Measurements from ENCODE around the gene USP9X. TPM values are rescaled to one million over a fixed set of nuclear protein-coding genes. Genes with fewer than 3 reads are reported as not detected.

USP9X gene
- total RNA-seq, 1 experiment from 2014 or later, result 78.9 TPM

DNA sequence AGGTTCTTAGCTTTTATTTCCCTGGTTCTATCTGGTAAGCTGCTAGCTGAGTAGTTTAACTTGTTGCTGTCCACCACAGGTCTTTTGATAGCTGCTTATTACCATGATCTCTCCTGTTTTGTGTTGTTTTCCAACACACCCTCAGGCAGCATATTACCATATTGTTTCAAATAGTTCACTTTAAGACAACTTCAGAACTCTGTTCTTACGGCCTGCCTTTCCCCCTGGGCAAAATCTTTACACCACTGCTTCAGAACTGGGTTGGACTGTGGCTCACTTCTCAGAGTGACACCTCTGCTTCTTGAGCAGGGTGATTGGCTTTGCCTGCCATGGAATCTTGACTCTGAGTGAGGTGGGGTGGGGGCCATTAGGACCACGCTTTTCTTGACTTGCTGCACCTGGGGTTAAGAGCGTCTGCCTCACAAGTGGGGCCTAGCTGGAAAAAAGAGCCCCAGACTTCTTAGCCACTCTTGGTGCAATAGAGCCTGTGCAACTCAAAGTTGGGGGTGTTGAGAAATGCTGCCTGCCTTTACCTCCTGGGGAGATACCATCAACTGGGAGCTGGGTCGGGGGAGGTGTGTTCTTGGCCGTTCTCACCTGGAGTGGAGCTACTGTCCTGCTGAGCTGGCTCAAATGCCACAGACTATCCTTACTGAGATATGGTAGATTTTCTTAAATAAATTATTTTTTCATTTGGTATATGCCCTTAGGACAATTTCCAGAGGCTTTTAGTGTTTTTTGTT is 23.4 kb downstream of the USP9X start:
- in situ Hi-C loops (cut with HindIII; ENCODE audit: low pct_unique_long_range_greater_than_20kb, low sequenced_read_pairs), result loop anchor here (10.0 kb wide), 1 partner anchor 84 kb away; no protein-coding TSS in a partner anchor
- no peak for DNase-seq (ENCODE audit: low read depth, low spot score)

DNA sequence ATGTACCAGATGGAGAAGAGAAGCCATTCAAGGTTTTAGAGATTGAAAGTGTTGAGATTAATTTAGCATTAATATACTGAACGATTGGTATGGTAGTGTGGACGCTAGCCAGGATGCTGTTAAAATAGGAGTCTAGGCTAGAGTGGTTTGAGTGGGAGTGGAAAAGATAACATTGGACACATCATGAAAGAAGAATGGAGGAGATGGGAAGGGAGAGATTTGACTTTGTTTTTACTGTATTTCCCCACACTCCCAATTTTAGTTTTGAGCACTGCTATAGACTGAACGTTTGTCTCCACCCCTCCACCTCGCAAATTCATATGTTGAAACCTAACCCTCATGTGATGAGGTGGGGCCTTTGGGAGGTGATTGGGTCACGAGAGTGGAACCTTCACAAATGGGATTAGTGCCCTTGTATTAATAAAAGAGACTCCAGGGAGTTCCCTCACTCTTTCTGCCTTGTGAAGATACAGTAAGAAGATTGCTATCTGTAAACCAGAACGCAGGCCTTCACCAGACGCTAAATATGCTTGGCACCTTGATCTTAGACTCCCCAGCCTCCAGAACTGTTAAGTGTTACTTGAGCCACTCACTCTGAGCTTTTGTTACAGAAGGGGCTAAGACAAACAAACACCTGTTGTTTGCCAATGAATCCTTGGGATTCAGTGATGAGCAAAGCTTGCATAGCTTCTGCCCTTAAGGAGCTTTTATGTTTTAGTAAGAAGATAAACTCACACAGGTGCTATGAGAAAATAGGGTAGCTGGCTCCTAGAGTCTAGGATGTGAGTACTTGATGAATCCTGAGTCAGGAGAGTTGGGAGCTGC is 25.8 kb downstream of the USP9X start:
- in situ Hi-C loops (cut with HindIII; ENCODE audit: low pct_unique_long_range_greater_than_20kb, low sequenced_read_pairs), result loop anchor here (10.0 kb wide), 1 partner anchor 226 kb away; no protein-coding TSS in a partner anchor
- DNase-seq (ENCODE audit: low read depth, low spot score), result no peak

DNA sequence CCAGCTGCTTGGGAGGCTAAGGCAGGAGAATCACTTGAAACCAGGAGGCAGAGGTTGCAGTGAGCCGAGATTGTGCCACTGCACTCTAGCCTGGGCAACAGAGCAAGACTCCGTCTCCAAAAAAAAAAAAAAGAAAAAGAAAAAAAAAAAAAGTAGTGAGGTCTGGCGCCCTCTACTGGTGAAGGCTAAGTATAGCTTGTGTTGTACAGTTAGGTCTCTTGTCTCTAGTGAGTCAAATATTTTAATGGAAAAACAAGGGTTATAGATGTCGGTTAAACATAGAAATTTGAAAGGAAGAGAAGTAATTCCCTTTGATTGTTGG is 29.8 kb downstream of the USP9X start:
- peak; percentile 47 for DNase-seq (ENCODE audit: low read depth, low spot score)
- in situ Hi-C loops (cut with HindIII; ENCODE audit: low pct_unique_long_range_greater_than_20kb, low sequenced_read_pairs), result loop anchor here (10.0 kb wide), 1 partner anchor 230 kb away; no protein-coding TSS in a partner anchor

GRCh38 chrX:41116948-41117347 is 31.7 kb downstream of the USP9X start:
- in situ Hi-C loops (cut with HindIII; ENCODE audit: low pct_unique_long_range_greater_than_20kb, low sequenced_read_pairs), result loop anchor here (10.0 kb wide), 1 partner anchor 232 kb away; no protein-coding TSS in a partner anchor
- no peak for DNase-seq (ENCODE audit: low read depth, low spot score)

DNA sequence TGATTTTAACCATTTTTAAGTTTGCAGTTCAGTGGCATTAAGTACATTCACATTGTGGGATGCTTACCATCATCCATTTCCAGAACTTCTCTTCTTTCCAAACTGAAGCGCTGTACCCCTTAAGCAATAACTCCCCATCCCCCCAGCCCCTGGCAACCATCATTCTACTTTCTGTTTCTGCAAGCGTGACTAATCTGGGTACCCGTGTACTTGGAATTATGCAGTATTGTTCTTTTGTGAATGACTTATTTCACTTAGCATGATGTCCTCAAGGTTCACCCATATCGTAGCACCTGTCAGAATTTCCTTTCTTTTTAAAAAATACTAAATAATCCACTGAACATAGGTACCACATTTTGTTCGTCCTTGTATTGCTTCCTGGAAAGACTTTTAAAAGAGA is 32.9 kb downstream of the USP9X start:
- DNase-seq (ENCODE audit: low read depth, low spot score), result no peak
- in situ Hi-C loops (cut with HindIII; ENCODE audit: low pct_unique_long_range_greater_than_20kb, low sequenced_read_pairs), result loop anchor here (10.0 kb wide), 1 partner anchor 233 kb away; no protein-coding TSS in a partner anchor

GRCh38 chrX:41119803-41120202 is 34.6 kb downstream of the USP9X start:
- in situ Hi-C loops (cut with HindIII; ENCODE audit: low pct_unique_long_range_greater_than_20kb, low sequenced_read_pairs), result loop anchor here (10.0 kb wide), 1 partner anchor 235 kb away; no protein-coding TSS in a partner anchor
- no peak for DNase-seq (ENCODE audit: low read depth, low spot score)

DNA sequence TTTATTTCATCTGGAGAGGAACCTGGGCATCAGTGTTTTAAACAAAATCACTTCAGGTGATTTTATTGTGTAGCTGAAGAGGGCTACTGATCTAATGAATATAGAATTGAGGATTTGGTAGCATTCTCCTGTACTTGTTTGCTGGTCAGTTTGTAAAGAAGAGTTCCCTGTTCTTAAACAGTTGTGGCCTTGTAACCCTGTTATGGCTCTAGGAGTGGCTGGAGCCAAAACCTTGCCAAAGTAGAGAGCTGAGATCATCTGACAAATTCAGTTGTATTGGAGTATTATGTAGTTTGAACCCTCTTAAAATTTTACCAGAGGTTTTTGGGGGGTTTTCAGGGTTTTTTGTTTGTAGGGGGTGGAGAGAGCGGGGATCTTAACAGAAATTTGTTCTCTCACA is 36.5 kb downstream of the USP9X start:
- in situ Hi-C loops (cut with HindIII; ENCODE audit: low pct_unique_long_range_greater_than_20kb, low sequenced_read_pairs), result no loop called here
- no peak for DNase-seq (ENCODE audit: low read depth, low spot score)

DNA sequence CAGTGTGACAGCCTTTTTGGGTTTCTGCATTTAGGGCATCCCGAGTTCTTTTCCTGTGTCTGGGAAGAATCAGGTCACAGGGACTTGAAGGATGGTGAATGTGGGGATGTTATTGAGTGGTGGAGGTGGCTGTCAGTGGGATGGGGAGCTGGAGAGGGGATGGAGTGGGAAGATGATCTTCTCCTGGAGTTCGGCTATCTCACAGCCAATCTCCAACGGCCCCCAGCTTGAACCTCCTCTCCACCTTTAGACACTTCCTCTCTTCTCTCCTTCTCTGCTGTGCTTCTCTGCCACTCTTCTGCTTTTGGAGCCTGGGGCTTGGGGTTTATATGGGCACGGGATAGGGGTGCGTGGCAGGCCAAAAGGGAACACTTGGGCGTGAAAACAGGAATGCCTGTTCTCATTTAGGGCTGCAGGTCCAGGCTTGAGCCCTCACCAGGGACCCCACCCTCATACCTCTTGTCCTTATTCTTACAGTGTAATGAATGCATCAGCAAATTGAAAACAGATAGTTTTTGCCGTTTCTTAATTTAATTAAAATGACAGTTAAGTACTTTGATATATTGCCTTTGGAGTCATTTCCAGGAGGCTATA is 37.5 kb downstream of the USP9X start:
- in situ Hi-C loops (cut with HindIII; ENCODE audit: low pct_unique_long_range_greater_than_20kb, low sequenced_read_pairs), result no loop called here
- no peak for DNase-seq (ENCODE audit: low read depth, low spot score)

- no peak for DNase-seq (ENCODE audit: low read depth, low spot score)
- in situ Hi-C loops (cut with HindIII; ENCODE audit: low pct_unique_long_range_greater_than_20kb, low sequenced_read_pairs), result no loop called here
These were observed 42.4 kb downstream of the USP9X start for GRCh38 chrX:41127477-41128192.

DNA sequence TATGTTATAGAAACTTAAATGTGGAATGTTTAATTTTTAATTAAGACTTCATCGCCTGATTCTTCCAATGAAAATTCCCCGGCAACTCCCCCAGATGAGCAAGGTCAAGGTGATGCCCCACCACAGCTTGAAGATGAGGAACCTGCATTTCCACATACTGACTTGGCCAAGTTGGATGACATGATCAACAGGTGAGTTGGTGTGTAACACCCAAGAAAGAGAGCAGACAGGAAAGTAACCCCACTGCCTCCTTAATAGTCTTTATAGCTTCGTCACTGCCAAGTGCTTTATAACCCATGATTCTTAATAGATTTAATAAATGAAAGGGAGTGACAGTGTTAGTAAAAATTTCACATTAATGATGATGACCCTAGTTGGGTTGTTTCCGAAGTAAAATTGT is 43.7 kb downstream of the USP9X start:
- in situ Hi-C loops (cut with HindIII; ENCODE audit: low pct_unique_long_range_greater_than_20kb, low sequenced_read_pairs), result no loop called here
- no peak for DNase-seq (ENCODE audit: low read depth, low spot score)

GRCh38 chrX:41131766-41132165 is 46.5 kb downstream of the USP9X start:
- in situ Hi-C loops (cut with HindIII; ENCODE audit: low pct_unique_long_range_greater_than_20kb, low sequenced_read_pairs), result no loop called here
- no peak for DNase-seq (ENCODE audit: low read depth, low spot score)

GRCh38 chrX:41133551-41133950 is 48.3 kb downstream of the USP9X start:
- DNase-seq (ENCODE audit: low read depth, low spot score), result no peak
- in situ Hi-C loops (cut with HindIII; ENCODE audit: low pct_unique_long_range_greater_than_20kb, low sequenced_read_pairs), result no loop called here

DNA sequence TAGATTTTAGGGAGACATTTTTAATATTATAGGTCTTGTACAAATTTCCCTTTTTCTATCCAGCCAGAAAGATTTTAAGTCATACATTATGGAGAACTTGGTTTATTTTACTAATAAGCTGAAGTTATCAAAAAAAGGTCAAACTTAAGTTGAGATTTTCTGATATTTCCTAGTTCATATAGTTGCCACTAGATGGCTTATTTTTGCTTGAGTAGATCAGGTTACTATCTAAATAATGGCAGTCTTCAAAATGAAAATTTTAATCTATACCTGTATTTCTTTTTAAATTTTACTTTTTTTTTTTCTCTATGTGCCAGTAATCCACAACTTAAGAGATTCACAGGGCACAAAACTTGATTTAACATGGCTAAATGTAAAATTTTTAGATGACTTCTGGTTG is 52.3 kb downstream of the USP9X start:
- in situ Hi-C loops (cut with HindIII; ENCODE audit: low pct_unique_long_range_greater_than_20kb, low sequenced_read_pairs), result no loop called here
- DNase-seq (ENCODE audit: low read depth, low spot score), result peak; percentile 27

GRCh38 chrX:41142130-41142910 is 57.1 kb downstream of the USP9X start:
- no peak for DNase-seq (ENCODE audit: low read depth, low spot score)
- in situ Hi-C loops (cut with HindIII; ENCODE audit: low pct_unique_long_range_greater_than_20kb, low sequenced_read_pairs), result no loop called here

DNA sequence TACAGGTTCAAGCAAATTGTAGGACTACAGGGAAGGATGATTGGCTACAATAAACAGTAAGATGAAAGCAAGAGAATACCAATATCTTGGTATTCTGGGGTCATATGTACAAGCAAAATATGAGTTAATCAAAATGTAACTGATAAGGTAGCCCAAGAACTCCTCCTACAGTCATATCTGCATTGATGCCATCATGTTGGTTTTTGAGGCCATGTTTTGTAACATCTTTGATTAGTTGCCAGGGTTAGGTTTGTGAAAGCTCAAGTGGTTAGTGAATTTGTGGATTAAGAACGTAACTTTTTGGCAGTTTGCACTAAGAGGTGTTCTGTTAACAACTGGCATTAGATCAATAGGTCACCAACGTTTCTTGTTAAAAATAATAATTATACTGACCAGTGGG is 59.6 kb downstream of the USP9X start:
- no peak for DNase-seq (ENCODE audit: low read depth, low spot score)
- in situ Hi-C loops (cut with HindIII; ENCODE audit: low pct_unique_long_range_greater_than_20kb, low sequenced_read_pairs), result no loop called here

DNA sequence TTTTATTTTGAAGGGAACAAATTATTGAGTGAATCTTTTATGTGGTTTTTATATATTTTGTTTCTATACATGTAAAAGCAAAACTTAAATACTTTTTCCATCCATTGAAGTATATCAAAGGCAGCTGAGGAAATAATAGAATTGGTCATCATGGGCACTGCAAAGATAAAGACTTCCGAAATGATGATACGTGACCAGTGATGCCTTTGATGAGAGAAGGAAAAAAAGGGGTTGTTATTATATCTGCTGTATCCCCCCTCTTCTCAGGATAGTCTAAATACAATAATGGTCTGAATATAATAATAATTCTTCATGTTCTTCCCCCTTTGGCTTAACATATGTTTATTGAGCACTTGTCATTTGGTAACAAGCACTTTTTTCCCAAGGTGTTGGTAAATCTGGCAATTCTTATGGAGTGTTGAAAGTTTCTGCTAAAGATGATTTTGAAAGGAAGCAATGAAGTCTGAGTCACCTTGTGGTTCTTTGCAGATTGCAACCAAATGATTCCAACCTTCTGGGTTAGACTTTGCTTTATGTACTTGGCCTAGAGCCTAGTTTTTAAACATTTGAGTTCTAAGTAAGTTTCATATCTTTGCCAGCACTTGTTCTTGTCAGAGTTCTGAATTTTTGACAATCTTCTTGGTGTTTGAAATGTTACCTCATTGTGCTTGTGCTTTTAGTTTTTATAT is 60.8 kb downstream of the USP9X start:
- DNase-seq (ENCODE audit: low read depth, low spot score), result peak; percentile 1
- in situ Hi-C loops (cut with HindIII; ENCODE audit: low pct_unique_long_range_greater_than_20kb, low sequenced_read_pairs), result no loop called here

- in situ Hi-C loops (cut with HindIII; ENCODE audit: low pct_unique_long_range_greater_than_20kb, low sequenced_read_pairs), result no loop called here
- peak; percentile 13 for DNase-seq (ENCODE audit: low read depth, low spot score)
These were observed 63.3 kb downstream of the USP9X start for GRCh38 chrX:41148553-41148952.

Measured in SK-MEL-5 (cell line).